ENCODE measurements around the gene LILRA2.

Gene LILRA2

DNA sequence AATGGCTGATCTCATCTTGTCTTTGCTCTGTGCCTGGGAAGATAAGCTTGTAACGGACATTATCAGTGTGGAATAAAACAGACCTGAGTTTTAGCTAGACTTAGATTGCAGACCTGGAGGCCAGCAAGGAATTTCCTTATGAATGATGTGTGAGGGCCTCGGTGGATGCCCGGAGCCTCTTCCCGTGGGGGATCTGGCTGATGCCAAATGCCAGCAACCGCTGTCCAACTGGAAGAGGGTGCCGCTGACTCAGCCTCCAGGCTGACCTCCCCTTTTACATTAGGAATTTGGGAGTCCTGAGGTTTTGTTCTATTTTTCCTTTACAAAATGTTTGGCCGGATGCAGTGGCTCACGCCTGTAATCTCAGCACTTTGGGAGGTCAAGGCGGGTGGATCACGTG is 19.6 kb upstream of the LILRA2 start:
- no peaks in the 10 kb centered on the region for H3K27me3 ChIP-seq (ENCODE audit: insufficient read depth, low read length, poor library complexity, severe bottlenecking)
- H4K20me1 ChIP-seq (ENCODE audit: insufficient read depth, low read length, poor library complexity, severe bottlenecking): no peaks in the 10 kb centered on the region
- peaks cover 23% of the 10 kb centered on the region for H3K4me1 ChIP-seq (ENCODE audit: insufficient read depth, low read length, poor library complexity, severe bottlenecking)
- H3K79me2 ChIP-seq (ENCODE audit: insufficient read depth, low read length): no peaks in the 10 kb centered on the region
- no peak overlapping the region for H3K4me2 ChIP-seq (ENCODE audit: low read depth, low read length, poor library complexity, severe bottlenecking)
- no peaks in the 10 kb centered on the region for H3K36me3 ChIP-seq (ENCODE audit: insufficient read depth, low read length)
- no peaks in the 10 kb centered on the region for H3K9me2 ChIP-seq (replicated peaks; ENCODE audit: low read depth, low read length)
- H3F3A ChIP-seq (ENCODE audit: low read depth): no peaks in the 10 kb centered on the region
- no peak overlapping the region for H2AFZ ChIP-seq (ENCODE audit: low read length)
- H3K9ac ChIP-seq (ENCODE audit: low read depth, low read length, poor library complexity, severe bottlenecking): no peak overlapping the region
- H3K4me3 ChIP-seq (ENCODE audit: low read length, poor library complexity, severe bottlenecking): no peak overlapping the region
- H3K9me3 ChIP-seq (ENCODE audit: insufficient read depth, low read depth, low read length): no peaks in the 10 kb centered on the region
- TF ChIP-seq, protein P1, sequence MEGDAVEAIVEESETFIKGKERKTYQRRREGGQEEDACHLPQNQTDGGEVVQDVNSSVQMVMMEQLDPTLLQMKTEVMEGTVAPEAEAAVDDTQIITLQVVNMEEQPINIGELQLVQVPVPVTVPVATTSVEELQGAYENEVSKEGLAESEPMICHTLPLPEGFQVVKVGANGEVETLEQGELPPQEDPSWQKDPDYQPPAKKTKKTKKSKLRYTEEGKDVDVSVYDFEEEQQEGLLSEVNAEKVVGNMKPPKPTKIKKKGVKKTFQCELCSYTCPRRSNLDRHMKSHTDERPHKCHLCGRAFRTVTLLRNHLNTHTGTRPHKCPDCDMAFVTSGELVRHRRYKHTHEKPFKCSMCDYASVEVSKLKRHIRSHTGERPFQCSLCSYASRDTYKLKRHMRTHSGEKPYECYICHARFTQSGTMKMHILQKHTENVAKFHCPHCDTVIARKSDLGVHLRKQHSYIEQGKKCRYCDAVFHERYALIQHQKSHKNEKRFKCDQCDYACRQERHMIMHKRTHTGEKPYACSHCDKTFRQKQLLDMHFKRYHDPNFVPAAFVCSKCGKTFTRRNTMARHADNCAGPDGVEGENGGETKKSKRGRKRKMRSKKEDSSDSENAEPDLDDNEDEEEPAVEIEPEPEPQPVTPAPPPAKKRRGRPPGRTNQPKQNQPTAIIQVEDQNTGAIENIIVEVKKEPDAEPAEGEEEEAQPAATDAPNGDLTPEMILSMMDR (conservative IDR thresholded peaks at IDR 0.05; ENCODE audit: low read length): no peak
- TF ChIP-seq EZH2phosphoT487 (IDR thresholded peaks at IDR 0.05; ENCODE audit: borderline replicate concordance): no peak

DNA sequence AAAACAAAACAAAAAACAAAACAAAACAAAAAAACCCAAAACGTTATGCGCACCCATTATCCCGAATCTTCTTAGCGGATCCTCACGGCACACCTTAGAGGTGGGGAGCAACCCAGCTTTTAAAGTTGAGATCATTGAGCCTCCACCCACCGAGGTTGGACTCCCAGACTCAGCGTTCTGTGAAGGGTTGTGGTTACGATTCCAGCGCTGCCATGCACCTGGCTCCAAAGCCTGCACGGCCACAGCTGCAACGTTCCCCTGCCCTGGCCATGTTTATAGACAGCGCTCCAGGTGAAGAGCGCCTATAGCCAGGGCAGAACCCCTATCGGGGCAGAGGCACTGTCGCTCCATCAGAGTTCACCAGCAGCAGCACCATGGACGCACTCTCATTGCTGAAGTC is 18.7 kb upstream of the LILRA2 start:
- Histone ChIP-seq H2AFZ (ENCODE audit: low read length) (no peak overlapping the region), H3K27me3 (ENCODE audit: insufficient read depth, low read length, poor library complexity, severe bottlenecking) (no peaks in the 10 kb centered on the region), H3K9ac (ENCODE audit: low read depth, low read length, poor library complexity, severe bottlenecking) (no peak overlapping the region), H3K4me2 (ENCODE audit: low read depth, low read length, poor library complexity, severe bottlenecking) (no peak overlapping the region), H3K9me3 (ENCODE audit: insufficient read depth, low read depth, low read length) (no peaks in the 10 kb centered on the region), H3K9me2 (replicated peaks; ENCODE audit: low read depth, low read length) (no peaks in the 10 kb centered on the region), H3K4me3 (ENCODE audit: low read length, poor library complexity, severe bottlenecking) (no peak overlapping the region), H3K79me2 (ENCODE audit: insufficient read depth, low read length) (no peaks in the 10 kb centered on the region), H4K20me1 (ENCODE audit: insufficient read depth, low read length, poor library complexity, severe bottlenecking) (no peaks in the 10 kb centered on the region), H3F3A (ENCODE audit: low read depth) (no peaks in the 10 kb centered on the region), H3K4me1 (ENCODE audit: insufficient read depth, low read length, poor library complexity, severe bottlenecking) (peaks cover 21% of the 10 kb centered on the region), H3K36me3 (ENCODE audit: insufficient read depth, low read length) (no peaks in the 10 kb centered on the region)
- no peak for TF ChIP-seq EZH2phosphoT487 (IDR thresholded peaks at IDR 0.05; ENCODE audit: borderline replicate concordance)
- TF ChIP-seq, protein P1 (conservative IDR thresholded peaks at IDR 0.05; ENCODE audit: low read length): no peak

DNA sequence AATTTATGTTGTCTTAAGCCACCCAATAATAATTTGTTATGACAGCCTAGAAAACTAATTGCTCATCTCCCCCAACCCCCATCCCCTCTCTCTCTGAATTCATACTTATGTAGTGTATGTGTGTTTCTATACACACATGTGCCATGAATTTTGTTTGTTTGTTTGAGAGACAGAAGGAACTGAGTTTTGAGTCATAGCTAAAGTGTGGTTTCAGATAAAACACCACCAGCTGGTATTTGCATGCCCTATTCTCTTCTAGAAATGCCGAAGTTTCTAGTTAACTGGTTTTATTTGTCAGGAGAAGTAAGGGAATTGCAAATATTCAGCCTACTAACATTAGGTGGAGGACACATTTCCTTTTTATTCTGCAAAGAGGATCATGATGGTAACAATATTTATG is 17.4 kb upstream of the LILRA2 start:
- no peaks in the 10 kb centered on the region for H3F3A ChIP-seq (ENCODE audit: low read depth)
- no peaks in the 10 kb centered on the region for H3K36me3 ChIP-seq (ENCODE audit: insufficient read depth, low read length)
- H2AFZ ChIP-seq (ENCODE audit: low read length): no peak overlapping the region
- H3K4me2 ChIP-seq (ENCODE audit: low read depth, low read length, poor library complexity, severe bottlenecking): no peak overlapping the region
- H4K20me1 ChIP-seq (ENCODE audit: insufficient read depth, low read length, poor library complexity, severe bottlenecking): no peaks in the 10 kb centered on the region
- no peak overlapping the region for H3K9ac ChIP-seq (ENCODE audit: low read depth, low read length, poor library complexity, severe bottlenecking)
- H3K4me3 ChIP-seq (ENCODE audit: low read length, poor library complexity, severe bottlenecking): no peak overlapping the region
- H3K9me3 ChIP-seq (ENCODE audit: insufficient read depth, low read depth, low read length): no peaks in the 10 kb centered on the region
- H3K27me3 ChIP-seq (ENCODE audit: insufficient read depth, low read length, poor library complexity, severe bottlenecking): no peaks in the 10 kb centered on the region
- no peaks in the 10 kb centered on the region for H3K9me2 ChIP-seq (replicated peaks; ENCODE audit: low read depth, low read length)
- peaks cover 13% of the 10 kb centered on the region for H3K4me1 ChIP-seq (ENCODE audit: insufficient read depth, low read length, poor library complexity, severe bottlenecking)
- H3K79me2 ChIP-seq (ENCODE audit: insufficient read depth, low read length): no peaks in the 10 kb centered on the region
- TF ChIP-seq, protein P1 (conservative IDR thresholded peaks at IDR 0.05; ENCODE audit: low read length): no peak
- TF ChIP-seq EZH2phosphoT487 (IDR thresholded peaks at IDR 0.05; ENCODE audit: borderline replicate concordance): no peak

All from Loucy (cell line).